Stimulated activated CD4-positive, alpha-beta T cell treated with anti-CD3 and anti-CD28 coated beads, Interleukin-15, amount 100 ng/mL, for 1 hour (primary cell): ENCODE measurements around the gene ARPC4.

Experiments used
- DNase-seq, 2 donors: peaks; one replicate each; pipeline ENCODE4 v3.0.0-alpha.2; 2020; ENCODE audit warnings: low read depth in 1 of 2, low spot score in 1 of 2

ARPC4 gene

GRCh38 chr3:9792405-9793160 lies at the start of gene ARPC4, which contains the start of gene TADA3:
ARPC4 (plus strand) TSS chr3:9793082; CDS start chr3:9793122, 40 bp downstream.
TADA3 (minus strand) TSS chr3:9792473; CDS start chr3:9791466, 1,007 bp downstream.
- DNase-seq: peak; percentile 78 to 83

GRCh38 chr3:9743548-9743947 lies 49.3 kb upstream of the ARPC4 start:
- DNase-seq: no peak

- DNase-seq: no peak
Observed at GRCh38 chr3:9744162-9744561, 48.7 kb upstream of the ARPC4 start.

GRCh38 chr3:9745521-9745920 lies 47.4 kb upstream of the ARPC4 start:
- no peak for DNase-seq

- no peak for DNase-seq
Observed at GRCh38 chr3:9746330-9746729, 46.6 kb upstream of the ARPC4 start.

- no peak for DNase-seq
Observed at GRCh38 chr3:9747267-9747666, 45.6 kb upstream of the ARPC4 start.

- DNase-seq: no peak
Observed at GRCh38 chr3:9748031-9748430, 44.9 kb upstream of the ARPC4 start.

- DNase-seq: no peak
Observed at GRCh38 chr3:9749296-9749644, 43.6 kb upstream of the ARPC4 start.

GRCh38 chr3:9749645-9750555 lies 43.0 kb upstream of the ARPC4 start, which contains the start of gene OGG1:
OGG1 (plus strand) TSS chr3:9749952; CDS start chr3:9750287, 335 bp downstream.
- DNase-seq: peak; percentile 80 to 83

GRCh38 chr3:9750556-9751411 lies 42.1 kb upstream of the ARPC4 start:
- DNase-seq: no peak

GRCh38 chr3:9754678-9755077 lies 38.2 kb upstream of the ARPC4 start:
- no peak for DNase-seq

- DNase-seq: no peak
Observed at GRCh38 chr3:9757427-9757826, 35.5 kb upstream of the ARPC4 start.

- DNase-seq: no peak
Observed at GRCh38 chr3:9760779-9761505, 31.9 kb upstream of the ARPC4 start.

GRCh38 chr3:9761919-9762318 lies 31.0 kb upstream of the ARPC4 start:
- no peak for DNase-seq

GRCh38 chr3:9762871-9763270 lies 30.0 kb upstream of the ARPC4 start:
- DNase-seq: no peak

- no peak for DNase-seq
Observed at GRCh38 chr3:9765865-9766264, 27.0 kb upstream of the ARPC4 start.

- DNase-seq: no peak
Observed at GRCh38 chr3:9767418-9767817, 25.5 kb upstream of the ARPC4 start.

- no peak for DNase-seq
Observed at GRCh38 chr3:9768141-9768775, 24.6 kb upstream of the ARPC4 start.

GRCh38 chr3:9769012-9769411 lies 23.9 kb upstream of the ARPC4 start:
- DNase-seq: no peak
